Loucy (cell line): ENCODE results near the gene OR8H1.

Experiments used
- CTCF ChIP-seq: fragments of 200-600 bp; sonication (generic); conservative IDR thresholded peaks from 2 replicates; pipeline ENCODE4 v1.5.1; 2014; ENCODE audit warnings: mild to moderate bottlenecking, antibody characterized with exemption, low read length
- EZH2phosphoT487 ChIP-seq: fragments of 200-600 bp; IDR thresholded peaks from 2 replicates; pipeline ENCODE4 v1.6.1; 2018; ENCODE audit warnings: antibody characterized with exemption, mild to moderate bottlenecking, moderate library complexity, borderline replicate concordance

GRCh38 chr11:56251954-56252353 lies 40.1 kb downstream of the OR8H1 start, which contains the start of gene OR5T3:
- TF ChIP-seq EZH2phosphoT487 (no peak), CTCF (no peak)
